Renal cortical epithelial cell (primary cell): ENCODE measurements around the gene PAX8. TPM values are rescaled to one million over a fixed set of nuclear protein-coding genes. Genes with fewer than 3 reads are reported as not detected.

ENCODE experiments used
- DNase-seq: peaks from one replicate; pipeline ENCODE4 v3.0.0-alpha.2; 2011; ENCODE audit warnings: low read depth
- total RNA-seq: library from RNA; depleted of rRNA; stranded (reverse); fragments of >200 nt; gene quantifications from 2 replicates; pipeline ENCODE4 v1.2.3, GENCODE V29; 2014

The PAX8 gene
- total RNA-seq, 1 donor from 2014 or later: 273 TPM

- no peak for DNase-seq
Observed at GRCh38 chr2:113264713-113265403, 13.9 kb downstream of the PAX8 start.

- DNase-seq: no peak
Observed at GRCh38 chr2:113263546-113263945, 15.2 kb downstream of the PAX8 start.

GRCh38 chr2:113260991-113261390, 17.7 kb downstream of the PAX8 start:
- no peak for DNase-seq

GRCh38 chr2:113258471-113259147, 20.1 kb downstream of the PAX8 start:
- no peak for DNase-seq

GRCh38 chr2:113257516-113258264, 21.0 kb downstream of the PAX8 start:
- DNase-seq: no peak

GRCh38 chr2:113255140-113256070, 23.3 kb downstream of the PAX8 start:
- DNase-seq: no peak

GRCh38 chr2:113253453-113253852, 25.3 kb downstream of the PAX8 start:
- no peak for DNase-seq

- DNase-seq: no peak
Observed at GRCh38 chr2:113252047-113252590, 26.6 kb downstream of the PAX8 start.

GRCh38 chr2:113251118-113251517, 27.6 kb downstream of the PAX8 start:
- DNase-seq: no peak

GRCh38 chr2:113248997-113249770, 29.5 kb downstream of the PAX8 start:
- DNase-seq: peak; percentile 66

- DNase-seq: no peak
Observed at GRCh38 chr2:113246606-113247005, 32.1 kb downstream of the PAX8 start.

GRCh38 chr2:113245276-113245711, 33.4 kb downstream of the PAX8 start:
- no peak for DNase-seq

- no peak for DNase-seq
Observed at GRCh38 chr2:113242327-113242726, 36.4 kb downstream of the PAX8 start.

GRCh38 chr2:113240915-113241911, 37.5 kb downstream of the PAX8 start:
- DNase-seq: peak; percentile 100

- DNase-seq: peak; percentile 58
Observed at GRCh38 chr2:113240150-113240914, 38.4 kb downstream of the PAX8 start.

- DNase-seq: no peak
Observed at GRCh38 chr2:113238871-113239839, 39.6 kb downstream of the PAX8 start.

GRCh38 chr2:113237604-113238160, 41.0 kb downstream of the PAX8 start:
- no peak for DNase-seq
